DMS153 treated with DMSO at 0.1 percent for 48 hours (cell line): Measurements from ENCODE around the gene CYB561A3.

Source experiments
- DNase-seq: peaks from one replicate; lab custom pipeline; 2025; ENCODE audit not compliant: unreplicated experiment; lab: John Stamatoyannopoulos, UW

CYB561A3 gene

GRCh38 chr11:61369372-61370348 lies 8.0 kb upstream of the CYB561A3 start:
- no peak for DNase-seq

- no peak for DNase-seq
These were observed 7.0 kb upstream of the CYB561A3 start for GRCh38 chr11:61368646-61369045.

GRCh38 chr11:61367406-61367805 lies 5.7 kb upstream of the CYB561A3 start:
- DNase-seq: no peak

- DNase-seq: no peak
These were observed 2.5 kb upstream of the CYB561A3 start for GRCh38 chr11:61364012-61364675.

GRCh38 chr11:61362542-61362875 lies 827 bp upstream of the CYB561A3 start:
- DNase-seq: no peak

GRCh38 chr11:61361237-61361740 lies 393 bp downstream of the CYB561A3 start:
- DNase-seq: no peak

- no peak for DNase-seq
These were observed 2.2 kb downstream of the CYB561A3 start for GRCh38 chr11:61359516-61359915.

- DNase-seq: no peak
These were observed 3.1 kb downstream of the CYB561A3 start for GRCh38 chr11:61358566-61358965.

- no peak for DNase-seq
These were observed 3.8 kb downstream of the CYB561A3 start for GRCh38 chr11:61357894-61358239.

- no peak for DNase-seq
These were observed 4.3 kb downstream of the CYB561A3 start for GRCh38 chr11:61357233-61357893.

- no peak for DNase-seq
These were observed 5.0 kb downstream of the CYB561A3 start for GRCh38 chr11:61356706-61357105.

GRCh38 chr11:61354208-61354607 lies 7.5 kb downstream of the CYB561A3 start:
- DNase-seq: no peak

GRCh38 chr11:61353131-61354067 lies 8.3 kb downstream of the CYB561A3 start:
- no peak for DNase-seq

- no peak for DNase-seq
These were observed 9.6 kb downstream of the CYB561A3 start for GRCh38 chr11:61352038-61352437.

- no peak for DNase-seq
These were observed 10.9 kb downstream of the CYB561A3 start for GRCh38 chr11:61350803-61351202.

- no peak for DNase-seq
These were observed 11.3 kb downstream of the CYB561A3 start for GRCh38 chr11:61350336-61350735.

GRCh38 chr11:61349916-61350315 lies 11.8 kb downstream of the CYB561A3 start:
- DNase-seq: no peak

GRCh38 chr11:61349189-61349751 lies 12.4 kb downstream of the CYB561A3 start:
- DNase-seq: no peak

GRCh38 chr11:61347916-61348461 lies 13.7 kb downstream of the CYB561A3 start:
- DNase-seq: no peak
